Stomach (tissue), 9 donors: ENCODE measurements around the gene PHF11. TPM values are rescaled to one million over a fixed set of nuclear protein-coding genes. Genes with fewer than 3 reads are reported as not detected.

ENCODE experiments used
- DNase-seq, 2 donors: peaks; one replicate each; pipeline versions ENCODE4 v3.0.0 to v3.0.0-alpha.2; 2013 to 2019
- H3K27ac ChIP-seq, 5 donors: fragments of 200-600 bp in 4 of 5; sonication (generic) in 4 of 5; one replicate each; pipeline ENCODE4 v1.5.1; 2013 to 2019; ENCODE audit warnings: mild to moderate bottlenecking in 1 of 5, moderate library complexity in 1 of 5
- H3K27me3 ChIP-seq, 3 donors: fragments of 200-600 bp; sonication (generic); one replicate each; pipeline ENCODE4 v1.5.1; 2017 to 2019; ENCODE audit warnings: mixed run types in 1 of 3
- H3K36me3 ChIP-seq, 4 donors: fragments of 200-600 bp; sonication (generic); 1 replicate in 3 of 4; 2 replicates in 1 of 4; pipeline ENCODE4 v1.5.1; 2016 to 2019
- H3K4me1 ChIP-seq, 4 donors: fragments of 200-600 bp; sonication (generic); one replicate each; pipeline ENCODE4 v1.5.1; 2016 to 2019
- H3K4me3 ChIP-seq, 4 donors: fragments of 200-600 bp; sonication (generic) in 3 of 4; one replicate each; pipeline ENCODE4 v1.5.1; 2016 to 2019; ENCODE audit warnings: mild to moderate bottlenecking in 1 of 4
- H3K9me3 ChIP-seq, 4 donors: fragments of 200-600 bp; sonication (generic); one replicate each; pipeline ENCODE4 v1.5.1; 2016 to 2019
- CTCF ChIP-seq, 7 experiments: fragments of 450-650 bp in 4 of 7; fragments of 200-600 bp in 3 of 7; sonication (generic) in 3 of 7; IDR thresholded peaks; one replicate each; pipeline ENCODE4 v1.5.1; 2016 to 2019; ENCODE audit warnings: antibody characterized with exemption in 7 of 7, control low read depth in 2 of 7, mild to moderate bottlenecking in 1 of 7
- EP300 ChIP-seq: sonication (generic); formaldehyde crosslinking; IDR thresholded peaks from one replicate; pipeline ENCODE4 v1.6.1; 2017; ENCODE audit warnings: antibody characterized with exemption
- POLR2A ChIP-seq, 4 donors: fragments of 450-650 bp; IDR thresholded peaks; one replicate each; pipeline ENCODE4 v1.6.1; 2016; ENCODE audit warnings: antibody characterized with exemption in 4 of 4, control low read depth in 2 of 4, mild to moderate bottlenecking in 1 of 4, moderate library complexity in 1 of 4
- POLR2AphosphoS5 ChIP-seq, 3 donors: sonication (generic); formaldehyde crosslinking; IDR thresholded peaks; one replicate each; pipeline ENCODE4 v1.6.1; 2016; ENCODE audit warnings: antibody characterized with exemption in 3 of 3
- WGBS, 5 donors: extraction: QIAGEN DNeasy Blood & Tissue Kit in 3 of 5; methylation state at CpG; one replicate each; pipeline versions ENCODE4 v1.1.5 to v1.1.7; 2013 to 2018; 5-methylcytosine and 5-hydroxymethylcytosine counted together
- intact Hi-C: fragments of 100-400 bp; cut with DNase I; formaldehyde crosslinking; loops from one replicate; pipeline ENCODE4 v1.15.1; 2023; ENCODE audit warnings: low total_unique reads
- polyA plus RNA-seq, 3 donors: library from polyadenylated mRNA; stranded (reverse); fragments of 200-250 nt; gene quantifications; one replicate each; pipeline ENCODE4 v1.2.3, GENCODE V29; 2013
- total RNA-seq, 5 donors: library from RNA; depleted of rRNA; stranded (reverse); fragments of >200 nt; gene quantifications; one replicate each; pipeline versions ENCODE4 v1.1.0 to v1.2.3, GENCODE V29; 2014 to 2016
- donor health status: healthy with polysubstance abuse.
- donor health status: Bipolar disorder and iron deficiency.
- donor health status: healthy.

Gene PHF11
- total and polyA plus RNA-seq, 8 donors, result 18.2 to 140 (median 52.1) TPM

DNA sequence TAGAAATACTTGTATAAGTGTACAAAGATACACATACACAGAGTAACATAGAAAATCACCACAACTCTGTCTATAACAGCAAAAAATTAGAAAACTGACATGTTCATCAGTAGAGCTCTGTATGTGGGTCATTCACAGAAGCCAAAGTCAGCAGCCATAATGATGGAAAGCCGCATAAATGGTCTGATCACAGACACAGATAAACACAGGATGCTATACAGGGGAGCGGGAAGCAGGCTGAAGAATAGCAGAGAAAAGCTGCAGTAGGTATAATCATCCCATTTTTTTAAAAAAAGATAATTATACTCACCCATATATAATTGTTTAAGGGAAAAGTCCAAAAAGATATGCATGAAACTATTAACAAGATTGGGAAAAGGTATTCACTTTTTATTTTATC lies 58.1 kb downstream of the PHF11 start:
- no peaks in the 10 kb centered on the region for H3K4me1 ChIP-seq
- peaks cover 23 to 96% (median 88%) of the 10 kb centered on the region in 4 donors for H3K36me3 ChIP-seq
- WGBS, 5 donors, result 94 to 100% (median 96%) methylated on average over 2 of the region's 2 CpGs
- intact Hi-C loops, result loop anchor here (10.0 kb wide), 1 partner anchor 51 kb away; no protein-coding TSS in a partner anchor
- no peak for DNase-seq
- no peaks in the 10 kb centered on the region for H3K9me3 ChIP-seq
- no peaks in the 10 kb centered on the region for H3K27me3 ChIP-seq
- no peak overlapping the region for H3K4me3 ChIP-seq
- H3K27ac ChIP-seq, result no peak overlapping the region
- no peak for TF ChIP-seq EP300
- no peak for TF ChIP-seq POLR2A (IDR thresholded peaks at IDR 0.05)
- no peak for TF ChIP-seq CTCF (IDR thresholded peaks at IDR 0.05)
- TF ChIP-seq POLR2AphosphoS5 (IDR thresholded peaks at IDR 0.05), result no peak

DNA sequence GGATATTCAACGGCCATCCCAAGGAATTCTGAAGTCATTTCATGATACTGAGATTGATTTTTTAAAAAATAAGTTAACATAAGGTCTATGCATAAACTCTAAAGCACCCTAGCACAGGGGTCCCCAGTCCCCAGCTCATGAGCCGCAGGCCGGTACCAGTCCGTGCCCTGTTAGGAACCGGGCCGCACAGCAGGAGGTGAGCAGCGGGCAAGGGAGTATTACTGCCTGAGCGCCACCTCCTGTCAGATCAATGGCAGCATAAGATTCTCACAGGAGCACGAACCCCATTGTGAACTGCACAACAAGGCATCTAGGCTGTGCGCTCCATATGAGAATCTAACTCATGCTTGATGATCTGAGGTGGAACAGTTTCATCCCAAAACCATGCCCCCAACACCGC lies 58.6 kb downstream of the PHF11 start:
- 79 to 92% (median 84%) methylated on average over 11 of the region's 11 CpGs for WGBS, 5 donors
- Histone ChIP-seq H3K4me1 (no peaks in the 10 kb centered on the region), H3K36me3 (peaks cover 23 to 96% (median 88%) of the 10 kb centered on the region in 4 donors), H3K27ac (no peak overlapping the region), H3K27me3 (no peaks in the 10 kb centered on the region), H3K4me3 (no peak overlapping the region), H3K9me3 (no peaks in the 10 kb centered on the region)
- TF ChIP-seq POLR2A (IDR thresholded peaks at IDR 0.05) (no peak), EP300 (no peak), CTCF (IDR thresholded peaks at IDR 0.05) (no peak), POLR2AphosphoS5 (IDR thresholded peaks at IDR 0.05) (no peak)
- no peak for DNase-seq
- intact Hi-C loops, result loop anchor here (10.0 kb wide), 1 partner anchor 50 kb away; no protein-coding TSS in a partner anchor

- DNase-seq, result no peak
- Histone ChIP-seq H3K4me3 (no peak overlapping the region), H3K4me1 (peaks cover 0 to 17% (median 2%) of the 10 kb centered on the region in 4 donors), H3K9me3 (no peaks in the 10 kb centered on the region), H3K36me3 (peaks cover 19 to 76% (median 61%) of the 10 kb centered on the region in 4 donors), H3K27ac (no peak overlapping the region), H3K27me3 (no peaks in the 10 kb centered on the region)
- no peak for TF ChIP-seq CTCF (IDR thresholded peaks at IDR 0.05)
- TF ChIP-seq POLR2AphosphoS5 (IDR thresholded peaks at IDR 0.05), result no peak
- no peak for TF ChIP-seq POLR2A (IDR thresholded peaks at IDR 0.05)
- TF ChIP-seq EP300, result no peak
- WGBS, 5 donors, result 95 to 100% (median 98%) methylated on average over 3 of the region's 3 CpGs
- intact Hi-C loops, result loop anchor here (10.0 kb wide), 1 partner anchor 46 kb away; no protein-coding TSS in a partner anchor
Observed at GRCh38 chr13:49559006-49559405, 63.3 kb downstream of the PHF11 start.

DNA sequence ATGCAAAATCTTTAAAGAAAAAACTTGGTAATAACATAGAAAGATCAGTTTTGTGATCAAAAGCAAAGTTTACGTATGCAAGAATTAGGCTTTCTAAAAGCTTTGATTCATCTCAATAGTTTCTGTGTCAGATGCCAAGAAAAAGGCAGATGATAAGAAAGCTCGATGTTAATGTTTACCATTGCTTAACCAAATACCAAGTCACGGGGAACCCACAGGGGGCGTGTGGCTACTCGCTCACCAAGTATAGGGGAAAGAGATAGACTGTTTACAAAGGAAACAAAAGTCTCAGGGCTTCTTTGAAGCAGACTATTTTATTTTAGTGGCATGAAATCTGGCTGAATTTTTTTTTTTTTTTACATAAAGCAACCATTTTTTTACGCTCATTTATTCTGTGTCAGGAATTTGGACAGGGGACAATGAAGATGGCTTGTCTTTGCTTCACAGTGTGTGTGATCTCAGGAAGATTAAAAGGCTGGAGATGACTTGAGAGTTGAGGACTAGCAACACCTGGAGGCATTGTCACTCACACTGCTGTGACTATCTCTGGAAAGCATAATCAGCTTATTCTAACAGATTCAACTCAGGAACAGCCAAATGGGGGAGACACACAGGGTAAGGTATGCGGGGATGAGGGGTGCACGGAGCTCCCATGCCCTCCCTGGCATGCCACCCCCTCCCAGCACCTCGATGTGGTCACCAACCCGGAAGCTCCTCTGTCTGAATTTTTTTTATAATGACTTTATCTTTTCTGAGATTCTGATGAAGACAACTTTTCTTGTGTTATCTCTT lies 64.7 kb downstream of the PHF11 start:
- Histone ChIP-seq H3K27ac (peak overlapping the region in 2 of 5 donors; percentile 20 to 50), H3K36me3 (peaks cover 11 to 72% (median 55%) of the 10 kb centered on the region in 4 donors), H3K27me3 (no peaks in the 10 kb centered on the region), H3K4me1 (peaks cover 0 to 17% (median 2%) of the 10 kb centered on the region in 4 donors), H3K9me3 (no peaks in the 10 kb centered on the region), H3K4me3 (no peak overlapping the region)
- peak; percentile 73 to 74 for DNase-seq
- intact Hi-C loops, result no loop called here
- 24 to 37% (median 29%) methylated on average over 10 of the region's 10 CpGs for WGBS, 5 donors
- TF ChIP-seq CTCF (IDR thresholded peaks at IDR 0.05) (no peak), EP300 (no peak)
